Stimulated activated CD8-positive, alpha-beta memory T cell treated with anti-CD3 and anti-CD28 coated beads, Interleukin-12 subunit alpha, Interleukin-12 subunit beta, amount 100 ng/mL, for 4 hours (primary cell): ENCODE results near the gene ERICH2.

Experiments
- DNase-seq: peaks from one replicate; pipeline ENCODE4 v3.0.0-alpha.2; 2020; ENCODE audit warnings: low read depth

Gene ERICH2

DNA sequence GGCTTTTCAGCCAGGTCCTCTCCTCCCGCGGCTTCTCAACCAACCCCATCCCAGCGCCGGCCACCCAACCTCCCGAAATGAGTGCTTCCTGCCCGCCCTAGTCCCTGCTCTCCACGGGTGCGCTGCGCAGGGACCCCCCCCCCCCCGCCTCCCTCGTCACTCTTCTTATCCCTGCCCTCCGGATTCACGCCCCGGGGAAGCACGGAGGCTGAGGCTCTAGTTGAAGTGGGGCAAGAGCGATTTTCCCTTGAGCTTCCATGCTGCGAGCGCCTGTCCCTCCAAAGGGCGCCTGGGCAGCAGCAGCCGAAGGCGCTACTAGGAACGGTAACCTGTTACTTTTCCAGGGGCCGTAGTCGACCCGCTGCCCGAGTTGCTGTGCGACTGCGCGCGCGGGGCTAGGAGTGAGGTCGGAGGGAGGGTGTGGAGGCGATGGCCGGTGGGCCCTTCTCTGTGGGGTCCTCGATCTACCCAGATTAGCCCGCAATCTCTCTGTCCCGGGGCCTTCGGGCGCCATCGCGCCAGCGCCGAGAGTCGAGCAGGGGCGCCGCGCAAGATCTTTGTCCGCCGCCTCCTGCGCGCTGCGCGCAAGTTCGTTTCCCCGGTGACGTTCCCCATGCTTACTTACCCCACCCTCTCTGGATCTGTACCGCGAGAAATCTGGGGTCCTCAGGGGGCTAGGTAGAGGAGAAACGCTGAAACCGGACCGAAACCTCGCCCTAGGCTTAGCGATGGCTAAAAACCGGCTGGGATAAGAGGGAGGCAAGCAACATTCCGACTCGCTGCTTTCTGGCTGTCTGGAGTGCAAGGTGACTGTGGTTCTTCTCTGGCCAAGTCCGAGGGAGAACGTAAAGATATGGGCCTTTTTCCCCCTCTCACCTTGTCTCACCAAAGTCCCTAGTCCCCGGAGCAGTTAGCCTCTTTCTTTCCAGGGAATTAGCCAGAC, 47.2 kb downstream of the ERICH2 start:
- no peak for DNase-seq

DNA sequence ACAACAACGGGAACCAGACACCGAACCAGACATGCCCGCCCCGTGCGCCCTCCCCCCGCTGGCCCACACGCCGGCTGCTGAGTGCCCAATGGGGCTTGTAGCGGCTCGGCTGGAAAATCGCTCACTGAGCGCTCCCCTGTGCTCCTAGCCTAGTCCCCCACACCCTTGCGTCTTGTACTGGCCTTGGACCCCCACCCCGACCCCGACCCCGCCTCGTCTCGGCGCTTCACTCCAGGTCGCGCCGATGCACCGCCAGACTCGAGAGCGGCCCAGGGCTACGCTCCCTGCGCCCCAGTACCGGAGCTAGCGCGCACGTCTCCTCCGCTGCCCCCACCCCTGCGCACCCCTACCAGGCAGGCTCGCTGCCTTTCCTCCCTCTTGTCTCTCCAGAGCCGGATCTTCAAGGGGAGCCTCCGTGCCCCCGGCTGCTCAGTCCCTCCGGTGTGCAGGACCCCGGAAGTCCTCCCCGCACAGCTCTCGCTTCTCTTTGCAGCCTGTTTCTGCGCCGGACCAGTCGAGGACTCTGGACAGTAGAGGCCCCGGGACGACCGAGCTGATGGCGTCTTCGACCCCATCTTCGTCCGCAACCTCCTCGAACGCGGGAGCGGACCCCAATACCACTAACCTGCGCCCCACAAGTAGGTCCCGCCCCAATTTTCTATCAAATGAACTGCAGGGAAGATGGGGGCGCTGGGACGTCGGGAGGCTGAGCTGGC, 48.0 kb downstream of the ERICH2 start:
- DNase-seq, result no peak

DNA sequence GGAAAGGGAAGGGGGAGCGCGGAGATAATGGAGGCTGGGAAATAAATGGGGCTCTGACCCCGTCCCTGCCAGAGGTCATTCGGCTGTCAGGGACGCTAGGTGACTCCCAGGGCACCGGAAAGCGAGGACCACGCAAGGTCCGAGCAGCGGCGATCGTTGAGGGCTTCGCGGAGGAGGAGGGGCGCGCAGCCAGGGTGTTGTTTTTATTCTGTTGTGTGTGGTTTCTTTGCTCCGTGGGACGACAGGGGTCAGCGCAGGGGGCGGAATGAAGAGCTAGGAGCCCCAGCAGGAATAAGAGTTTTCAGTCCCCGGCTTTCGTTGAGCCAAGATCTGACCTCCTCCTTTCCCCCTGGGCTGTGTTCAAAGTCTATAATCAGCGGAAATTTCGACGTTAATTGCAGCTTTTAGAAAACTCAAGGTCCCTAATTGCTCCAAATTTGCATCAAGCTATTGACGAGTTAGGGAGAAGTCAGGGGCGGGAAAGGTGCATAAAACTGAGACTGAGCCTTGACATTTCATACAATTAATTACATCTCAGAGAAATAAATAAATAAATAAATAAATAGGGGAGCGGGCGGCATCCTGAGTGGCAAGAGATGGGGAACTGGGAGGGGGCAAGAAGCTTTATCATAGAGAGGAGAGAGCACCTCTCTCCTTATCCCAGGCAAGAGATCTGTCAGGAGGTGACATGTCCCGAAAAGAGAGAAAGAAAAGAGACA, 48.7 kb downstream of the ERICH2 start:
- DNase-seq, result no peak

DNA sequence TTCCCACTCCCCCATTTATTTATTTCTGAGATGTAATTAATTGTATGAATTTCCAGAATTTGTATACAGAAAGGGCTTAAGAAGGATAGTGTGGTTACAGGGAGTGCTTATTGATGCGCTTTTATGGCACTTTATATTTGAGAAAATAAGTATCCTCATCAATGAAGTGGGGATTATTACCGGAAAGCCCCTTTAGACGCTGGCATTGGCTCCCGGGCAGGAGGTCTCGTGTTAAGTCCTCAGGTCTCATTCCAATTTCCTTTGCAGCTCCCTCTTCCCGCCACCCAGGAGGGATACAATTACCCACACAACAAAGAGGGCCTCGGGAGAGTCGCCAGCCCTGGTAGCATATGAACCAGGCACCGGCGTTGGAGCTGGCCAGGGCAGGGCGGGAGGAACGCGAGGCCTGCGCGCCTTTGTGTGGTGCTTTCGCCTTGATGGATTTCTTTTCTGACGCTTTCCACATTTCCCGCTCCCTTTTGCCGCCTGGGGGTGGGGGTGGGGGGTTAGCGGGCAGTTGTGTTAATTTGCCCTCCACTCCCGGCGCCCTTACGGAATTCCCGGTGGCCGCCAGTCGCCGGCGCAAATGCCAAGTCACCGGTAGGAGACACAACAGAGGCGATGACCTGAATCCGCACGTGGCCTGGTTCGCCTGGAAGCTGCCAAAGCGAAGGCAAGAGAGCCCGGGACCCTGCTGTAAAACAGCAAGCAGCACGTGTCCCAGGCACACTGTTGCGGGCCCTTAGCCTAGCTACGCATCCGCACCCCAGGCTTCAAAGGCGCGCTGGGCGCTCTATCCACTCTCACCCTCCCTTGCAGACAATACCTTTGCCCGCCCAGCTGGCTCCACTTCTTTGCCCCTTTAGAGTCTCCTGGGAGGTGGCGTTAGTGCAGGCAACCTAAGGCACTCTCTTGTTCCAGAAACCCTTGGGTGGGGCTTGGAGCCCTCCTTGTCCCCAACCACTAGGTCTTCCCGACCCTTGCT, 49.8 kb downstream of the ERICH2 start:
- DNase-seq, result no peak

DNA sequence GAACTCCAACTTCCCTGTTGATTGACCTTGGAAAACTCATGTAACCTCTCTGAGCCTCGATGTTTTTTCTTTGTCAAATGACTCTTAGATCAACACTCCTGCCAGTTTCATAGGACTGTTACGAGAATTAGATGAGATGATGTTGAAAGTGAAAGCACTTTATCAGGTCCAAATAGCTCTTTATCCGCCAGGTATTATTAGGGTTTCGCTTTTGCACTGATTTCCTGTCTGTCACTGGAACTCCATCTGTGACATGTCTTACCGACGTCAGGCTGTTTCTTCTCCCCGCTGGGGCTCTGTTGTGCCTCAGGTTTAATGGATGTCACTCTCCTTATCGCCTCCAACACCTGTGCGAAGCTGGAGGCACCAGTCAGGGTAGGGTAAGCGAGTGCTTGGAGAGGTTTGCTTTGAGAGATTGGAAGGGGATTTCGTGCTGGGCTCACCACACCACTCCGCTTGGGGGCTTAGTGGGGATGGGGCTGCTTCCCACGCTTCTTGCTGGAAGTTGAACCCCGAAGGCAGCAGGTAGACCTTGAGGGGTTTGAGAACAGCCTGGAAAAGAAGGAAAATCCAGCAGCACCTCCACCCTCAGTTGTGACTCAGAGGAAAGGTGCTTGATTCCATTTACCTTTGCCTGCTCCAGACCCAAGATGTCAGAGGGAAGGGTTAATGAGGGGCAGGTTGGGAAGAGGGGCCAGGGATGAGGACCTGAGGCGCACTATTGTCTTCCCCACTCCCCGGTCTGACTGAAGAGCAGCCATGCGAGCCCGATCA, 50.8 kb downstream of the ERICH2 start:
- DNase-seq, result no peak

DNA sequence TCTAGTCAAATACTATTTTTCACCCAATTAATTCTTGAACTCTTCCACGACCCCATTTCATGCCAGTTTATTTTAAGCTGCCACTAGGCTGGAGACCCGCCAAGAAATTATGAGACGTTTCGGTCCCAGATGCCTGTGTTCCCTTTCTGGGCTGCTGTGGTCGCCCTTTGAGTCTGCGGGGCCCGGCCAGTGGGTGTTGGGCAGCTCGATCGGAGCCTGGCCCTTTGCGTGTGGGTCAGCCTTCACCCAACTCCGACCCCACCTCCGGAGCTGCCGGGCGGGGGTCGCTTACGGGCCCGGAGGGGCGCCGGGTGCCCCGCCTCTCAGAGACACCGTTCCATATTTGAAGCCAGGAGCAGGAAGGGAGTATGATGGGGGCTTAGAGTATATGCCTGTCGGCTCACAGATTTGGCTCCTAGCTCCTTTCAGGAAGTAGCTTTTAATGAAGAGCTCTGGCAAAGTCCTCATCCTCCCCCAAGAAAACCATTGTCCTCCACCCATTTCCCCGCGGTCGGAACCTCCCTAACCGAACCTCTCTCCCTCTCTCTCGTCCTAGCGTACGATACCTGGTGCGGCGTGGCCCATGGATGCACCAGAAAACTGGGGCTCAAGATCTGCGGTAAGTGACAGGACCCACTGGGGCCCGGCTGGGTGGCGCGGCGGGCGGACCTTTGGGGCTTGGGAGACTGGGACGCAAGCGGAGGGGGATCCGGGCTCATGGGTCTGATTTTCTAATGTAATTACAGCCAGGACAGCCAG, 51.5 kb downstream of the ERICH2 start:
- DNase-seq, result no peak

DNA sequence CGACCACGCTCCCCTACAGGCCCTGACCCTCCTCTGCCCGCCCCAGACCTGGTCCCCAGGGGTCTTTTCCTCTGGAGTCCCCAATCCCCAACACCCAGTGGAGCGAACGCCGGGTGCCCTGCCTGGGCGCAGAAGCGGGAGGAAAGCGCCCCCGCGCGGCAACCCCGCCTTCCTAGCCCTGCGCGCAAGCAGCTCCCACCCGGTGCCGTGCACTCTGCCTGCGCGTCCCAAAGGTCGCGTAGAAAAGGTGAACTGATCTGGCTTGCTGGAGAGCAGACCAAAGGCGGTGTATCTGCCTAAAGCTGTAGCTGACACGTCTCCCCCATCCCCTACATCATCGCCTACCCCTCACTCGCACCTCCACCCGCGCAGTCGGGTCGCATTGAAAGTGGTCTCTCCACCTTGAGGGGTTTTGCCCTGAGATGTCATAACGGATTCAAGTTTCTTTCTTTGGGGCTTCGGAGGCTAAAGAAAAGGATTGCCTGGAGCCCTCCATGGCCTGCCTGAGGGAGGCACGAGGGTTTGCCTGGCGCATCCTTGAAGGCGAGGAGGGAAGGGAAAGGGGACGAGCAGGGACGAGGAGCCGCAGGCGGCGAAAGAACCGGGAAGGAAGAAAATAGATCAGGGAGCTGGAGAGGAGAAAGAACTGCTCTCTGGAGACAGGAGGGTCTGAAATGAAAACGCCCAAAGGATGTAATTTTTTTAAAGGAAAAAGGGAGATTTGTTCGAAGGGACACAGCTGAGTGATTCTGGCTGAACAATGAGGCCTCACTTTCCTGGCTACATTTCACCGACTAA, 52.3 kb downstream of the ERICH2 start:
- DNase-seq, result no peak

DNA sequence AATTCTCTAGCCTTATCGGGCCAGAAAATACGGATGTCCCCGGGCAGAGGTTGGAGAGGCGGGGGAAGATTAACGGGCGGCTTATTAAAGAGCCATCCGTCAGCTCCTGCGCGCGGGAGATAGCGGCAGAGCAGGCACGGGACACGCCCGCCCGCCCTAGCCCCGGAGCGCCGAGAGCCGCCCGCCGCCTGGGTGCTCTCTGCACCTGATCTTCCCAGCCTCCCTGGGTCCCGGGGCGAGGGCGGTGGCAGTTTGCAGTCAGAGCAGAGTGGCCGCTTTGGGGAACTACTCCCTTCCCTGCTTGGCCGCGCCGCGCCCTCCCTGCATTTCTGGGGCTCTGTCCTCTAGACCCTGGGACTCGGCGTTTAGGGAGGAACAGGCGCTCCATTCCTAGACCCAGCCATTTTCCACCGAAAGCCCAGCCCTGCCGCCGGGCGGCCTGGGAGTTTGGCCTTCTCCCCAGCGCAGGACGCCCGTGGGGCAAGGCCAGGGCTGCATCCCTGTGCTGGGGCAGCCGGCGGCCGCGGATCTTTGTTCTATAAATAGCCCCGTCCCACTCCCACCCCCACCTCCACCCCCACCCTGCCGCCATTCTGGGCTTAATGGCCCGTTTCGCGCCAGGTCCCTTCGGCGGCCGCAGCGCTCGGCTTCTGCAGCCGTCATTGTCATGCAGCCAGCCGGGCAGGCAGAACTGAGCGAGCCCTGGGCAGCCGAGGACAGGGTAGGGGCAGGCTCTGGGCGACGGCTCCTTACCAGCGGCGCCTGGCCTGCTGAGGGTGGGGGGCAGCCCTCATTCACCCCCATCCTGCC, 53.1 kb downstream of the ERICH2 start:
- no peak for DNase-seq

DNA sequence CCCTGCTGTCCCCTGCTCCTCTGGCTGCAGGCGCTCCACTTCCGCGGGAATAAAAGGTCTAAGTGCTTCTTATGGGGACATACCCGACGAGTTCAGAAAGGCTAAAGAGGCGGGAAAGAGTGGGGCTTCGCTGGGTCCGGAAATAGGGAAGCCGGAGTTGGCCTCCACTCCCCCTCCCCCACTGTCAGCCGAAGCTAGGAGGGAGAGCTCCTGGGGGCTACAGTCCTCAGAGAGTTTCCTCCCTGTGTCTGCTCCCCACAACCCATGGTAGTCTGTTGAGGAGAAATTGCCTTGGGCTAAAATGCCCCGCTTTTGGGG, 53.7 kb downstream of the ERICH2 start:
- DNase-seq, result no peak

DNA sequence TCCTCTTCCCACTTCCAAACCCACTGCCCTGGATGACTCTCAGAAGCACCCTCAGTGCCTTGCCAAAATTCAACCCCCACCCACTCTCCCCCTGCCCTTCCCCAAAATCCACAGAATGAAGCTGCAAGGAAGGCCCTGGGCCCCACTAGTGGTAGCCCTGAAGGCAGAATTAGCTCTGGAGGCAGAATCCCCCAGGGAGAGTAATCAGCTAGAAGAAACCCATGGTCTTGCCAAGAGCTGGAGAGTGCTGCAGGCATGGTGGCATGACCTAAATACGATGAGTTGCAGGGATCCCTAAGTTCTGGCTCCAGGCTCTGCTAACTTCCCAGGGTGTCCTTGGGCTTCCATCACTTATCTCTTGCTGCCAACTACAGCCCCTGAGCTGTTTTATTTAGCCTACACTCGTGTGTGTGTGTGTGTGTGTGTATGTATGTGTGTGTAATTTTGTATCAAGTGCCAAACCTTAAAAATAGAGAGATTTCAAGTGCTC, 54.4 kb downstream of the ERICH2 start:
- no peak for DNase-seq

DNA sequence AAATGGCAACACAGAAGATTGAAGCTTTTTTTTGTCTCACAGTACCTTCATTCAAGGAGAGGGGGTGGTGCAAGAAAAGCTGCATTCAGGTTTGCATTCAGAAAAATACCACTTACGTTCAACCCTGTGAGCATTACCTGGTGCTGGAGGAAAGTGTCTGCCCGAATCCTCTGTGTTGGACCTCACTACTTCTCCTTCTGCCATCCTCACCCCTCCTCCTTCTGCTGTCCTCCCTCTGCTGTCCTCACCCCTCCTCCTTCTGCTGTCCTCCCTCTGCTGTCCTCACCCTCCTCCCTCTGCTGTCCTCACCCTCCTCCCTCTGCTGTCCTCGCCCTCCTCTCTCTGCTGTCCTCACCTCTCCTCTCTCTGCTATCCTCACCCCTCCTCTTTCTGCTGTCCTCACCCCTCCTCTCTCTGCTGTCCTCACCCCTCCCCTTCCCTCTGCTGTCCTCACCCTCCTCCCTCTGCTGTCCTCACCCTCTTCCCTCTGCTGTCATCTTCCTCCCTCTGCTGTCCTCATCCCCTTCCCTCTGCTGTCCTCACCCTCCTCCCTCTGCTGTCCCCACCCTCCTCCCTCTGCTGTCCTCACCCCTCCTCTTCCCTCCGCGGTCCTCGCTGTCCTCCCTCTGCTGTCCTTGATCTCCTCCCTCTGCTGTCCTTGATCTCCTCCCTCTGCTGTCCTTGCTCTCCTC, 57.8 kb downstream of the ERICH2 start:
- no peak for DNase-seq

DNA sequence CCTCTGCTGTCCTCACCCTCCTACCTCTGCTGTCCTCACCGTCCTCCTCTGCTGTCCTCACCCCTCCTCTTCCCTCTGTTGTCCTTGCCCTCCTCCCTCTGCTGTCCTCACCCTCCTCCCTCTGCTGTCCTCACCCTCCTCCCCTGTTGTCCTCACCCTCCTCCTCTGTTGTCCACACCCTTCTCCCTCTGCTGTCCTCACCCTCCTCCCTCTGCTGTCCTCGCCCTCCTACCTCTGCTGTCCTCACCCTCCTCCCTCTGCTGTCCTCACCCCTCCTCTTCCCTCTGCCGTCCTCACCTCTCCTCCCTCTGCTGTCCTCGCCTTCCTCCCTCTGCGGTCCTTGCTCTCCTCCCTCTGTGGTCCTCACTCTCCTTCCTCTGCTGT, 58.3 kb downstream of the ERICH2 start:
- no peak for DNase-seq

DNA sequence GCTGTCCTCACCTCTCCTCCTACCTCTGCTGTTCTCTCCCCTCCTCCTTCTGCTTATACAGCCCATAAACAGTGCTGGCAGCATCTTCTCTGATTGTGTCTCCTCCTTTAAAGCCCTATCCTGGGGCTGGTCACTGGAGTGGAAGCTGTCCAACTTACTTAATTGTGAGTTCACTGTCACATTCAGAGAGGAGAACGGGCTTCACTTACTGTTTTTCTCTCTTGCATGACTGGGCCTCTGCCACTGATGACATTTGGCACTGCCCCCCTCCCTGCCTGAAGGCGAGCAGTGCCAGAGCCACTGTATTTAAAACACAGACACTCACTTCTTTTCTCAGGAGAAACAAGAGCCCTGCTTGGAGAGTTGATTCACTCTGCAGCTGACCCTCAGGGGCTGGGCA, 58.9 kb downstream of the ERICH2 start:
- no peak for DNase-seq

DNA sequence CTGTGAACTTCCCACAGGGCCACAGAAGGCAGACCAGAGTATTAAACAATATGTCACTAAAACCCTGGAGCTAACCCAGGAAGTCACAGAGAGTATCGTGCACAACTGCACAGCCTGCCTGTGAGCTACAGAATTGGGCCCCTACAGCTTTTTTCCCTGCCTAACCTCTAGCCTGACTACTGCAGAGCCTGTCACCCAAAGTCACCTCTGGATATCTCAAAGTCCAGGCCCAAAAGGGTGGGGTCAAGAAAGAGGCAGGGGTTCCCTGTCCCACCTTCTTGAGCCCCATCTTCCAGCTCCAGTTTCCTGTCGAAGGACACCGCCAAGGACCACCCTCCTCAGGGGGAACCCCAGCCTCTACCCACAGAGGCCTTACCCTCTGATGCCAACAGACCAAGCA, 60.0 kb downstream of the ERICH2 start:
- no peak for DNase-seq

DNA sequence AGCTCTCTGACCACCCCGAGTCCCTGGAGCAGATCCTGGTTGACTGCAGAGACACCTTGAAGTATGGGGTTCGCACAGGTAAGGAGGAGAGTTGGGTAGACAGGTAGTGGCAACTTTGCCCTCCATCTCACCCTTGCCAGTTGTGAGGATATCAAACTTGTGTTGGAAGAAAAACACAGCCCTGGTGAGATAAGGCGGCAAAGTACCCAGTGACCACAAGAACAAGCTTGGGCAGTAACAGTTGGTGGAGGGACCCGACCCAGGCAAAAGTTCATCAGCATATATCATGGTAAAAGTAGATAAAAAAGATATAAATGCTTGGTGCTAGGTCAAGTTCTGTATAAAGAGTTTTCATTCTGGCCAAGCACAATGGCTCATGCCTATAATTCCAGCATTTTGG, 60.9 kb downstream of the ERICH2 start:
- DNase-seq, result no peak

DNA sequence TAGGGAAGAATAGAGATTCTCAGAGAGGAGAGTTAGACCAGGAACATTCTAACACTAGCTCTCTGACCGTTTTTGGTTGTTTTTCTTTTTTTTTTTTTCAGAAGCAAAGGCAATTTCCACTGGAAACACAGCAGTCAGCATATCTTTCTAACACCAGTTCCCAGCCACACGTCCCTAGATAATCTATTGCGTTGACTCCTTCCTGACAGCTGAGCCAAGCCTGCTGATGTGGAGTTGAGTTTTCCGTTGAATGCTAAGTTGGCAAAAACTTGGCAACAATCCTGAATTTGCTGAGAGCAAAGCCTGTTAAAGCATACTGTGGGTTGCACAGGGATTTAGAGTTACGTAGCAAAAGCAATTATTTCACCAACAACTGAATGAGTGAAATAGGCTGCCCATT, 65.8 kb downstream of the ERICH2 start:
- no peak for DNase-seq

DNA sequence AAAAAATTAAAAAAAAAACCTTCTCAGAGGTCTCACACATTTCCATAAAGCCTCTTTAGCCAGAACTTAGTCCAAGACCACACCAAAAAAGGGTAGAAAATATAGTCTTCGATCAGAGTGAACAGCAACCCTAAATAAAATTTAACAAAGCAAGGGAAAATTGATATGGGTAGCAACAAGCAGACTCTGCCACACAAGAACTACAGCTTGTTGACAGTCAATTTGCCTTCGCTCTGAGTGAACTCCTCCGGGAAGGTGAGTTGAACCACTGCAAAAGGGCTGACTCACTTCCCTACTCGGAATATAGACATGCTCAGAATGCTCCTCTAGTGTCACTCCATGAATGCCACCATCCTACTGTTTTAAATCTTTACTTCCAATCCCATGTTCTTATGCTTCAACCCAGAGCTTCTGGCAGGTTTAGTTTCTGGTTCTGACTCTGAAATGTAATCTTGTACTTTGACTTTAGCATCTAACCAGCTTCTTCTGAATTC, 70.6 kb downstream of the ERICH2 start:
- DNase-seq, result no peak

DNA sequence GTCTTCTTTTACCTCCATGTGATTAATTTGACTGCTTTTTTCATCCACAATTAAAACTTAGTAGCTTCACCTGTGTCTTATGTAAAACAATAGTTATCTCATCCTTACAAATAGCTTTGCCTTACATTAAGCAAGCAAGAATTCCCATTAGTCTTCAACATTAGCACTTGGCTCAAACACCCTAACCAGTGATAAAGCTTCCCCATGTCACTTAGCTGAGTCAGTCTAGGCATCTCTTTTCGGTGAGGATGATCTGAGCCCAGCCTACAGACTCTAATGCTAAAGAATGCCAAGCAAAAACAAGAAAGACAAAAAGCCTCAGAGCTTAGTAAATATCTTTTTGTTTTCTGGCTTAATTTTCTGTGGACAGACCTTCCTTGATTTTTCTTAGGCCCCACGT, 72.6 kb downstream of the ERICH2 start:
- no peak for DNase-seq
